Frontal cortex (tissue), 4 donors: ENCODE data around the gene SINHCAF. TPM values are rescaled to one million over a fixed set of nuclear protein-coding genes. Genes with fewer than 3 reads are reported as not detected.

Source experiments
- DNase-seq, 2 donors: peaks; one replicate each; pipeline ENCODE4 v3.0.0; 2012; ENCODE audit warnings: low spot score in 2 of 2
- FAIRE-seq: peaks from 2 replicates; lab custom pipeline; 2012; peaks lifted over from hg19 to GRCh38; lab: Jason Lieb, UNC
- total RNA-seq: library from RNA; depleted of rRNA; stranded (reverse); fragments of >200 nt; gene quantifications from one replicate; pipeline ENCODE4 v1.2.3, GENCODE V29; 2014
- donor health status: control.
- donor health status: control.
- donor health status: control.

SINHCAF gene
- total RNA-seq, 1 donor from 2014 or later, result 16.7 TPM

DNA sequence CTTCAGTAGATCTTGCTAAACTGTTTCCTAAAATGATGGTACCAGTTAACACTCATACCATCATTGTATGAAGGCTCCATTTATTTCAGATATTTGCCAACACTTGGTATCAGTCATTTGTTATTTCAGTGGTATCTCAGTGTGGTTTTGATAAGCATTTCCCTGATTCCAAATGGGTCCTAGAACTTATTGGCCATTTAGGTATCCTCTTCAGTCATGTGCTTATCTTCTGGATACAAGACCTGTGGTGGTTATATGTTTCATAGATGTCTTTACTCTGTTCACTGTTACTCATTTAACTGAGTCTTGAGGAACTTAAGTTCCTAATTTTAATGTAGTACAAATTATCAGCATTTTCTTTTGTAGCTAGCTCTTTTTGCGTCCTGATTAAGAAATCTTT, 13.5 kb downstream of the SINHCAF start:
- DNase-seq (no peak), FAIRE-seq (no peak)

DNA sequence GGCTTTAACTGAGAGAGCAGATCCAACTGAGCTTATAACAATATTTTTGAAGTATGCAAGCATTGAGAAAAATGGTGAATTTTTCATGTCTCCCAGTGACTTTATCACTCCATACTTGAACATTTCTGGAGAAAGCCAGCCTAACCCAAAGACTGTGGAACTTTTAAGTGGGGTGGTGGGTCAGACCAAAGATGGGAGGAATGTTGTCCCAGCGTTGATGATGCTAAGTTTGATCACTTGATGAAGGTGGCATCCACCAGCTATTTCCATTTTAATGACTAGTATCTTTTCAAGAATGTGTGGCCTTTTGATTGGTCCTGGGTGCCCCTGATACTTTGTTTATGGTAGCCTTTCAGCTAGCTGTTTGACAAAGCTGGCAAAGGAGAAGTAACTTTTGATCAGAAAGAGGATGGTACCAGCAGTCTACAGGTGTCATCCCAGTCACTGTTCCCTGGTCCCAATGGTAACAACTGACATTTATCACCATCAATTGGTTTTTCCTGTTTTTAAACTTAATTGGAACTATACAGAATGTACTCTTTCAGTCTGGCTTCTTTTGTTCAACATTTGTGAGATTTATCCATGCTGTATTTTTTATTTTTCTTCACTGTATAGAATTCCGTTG, 14.2 kb downstream of the SINHCAF start:
- no peak for DNase-seq
- no peak for FAIRE-seq

DNA sequence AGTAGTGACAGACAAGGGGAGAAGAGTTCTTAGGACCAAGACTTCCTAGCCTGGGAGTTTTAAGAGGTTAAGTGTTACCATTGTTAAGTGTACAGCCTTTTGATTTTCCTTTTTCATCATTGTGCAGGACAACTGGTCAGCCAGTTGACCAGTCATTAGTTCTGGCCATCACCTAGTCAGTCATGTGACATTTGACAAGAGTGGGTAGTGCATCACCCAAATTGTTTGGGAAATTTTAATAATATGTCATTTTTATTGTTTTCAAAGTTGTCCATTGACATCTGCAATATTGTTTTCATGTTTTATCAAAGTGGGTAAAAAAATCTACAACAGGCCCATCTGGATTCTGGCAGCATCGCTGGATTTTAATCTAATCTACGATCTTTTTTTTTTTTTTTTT, 15.5 kb downstream of the SINHCAF start:
- no peak for DNase-seq
- no peak for FAIRE-seq

DNA sequence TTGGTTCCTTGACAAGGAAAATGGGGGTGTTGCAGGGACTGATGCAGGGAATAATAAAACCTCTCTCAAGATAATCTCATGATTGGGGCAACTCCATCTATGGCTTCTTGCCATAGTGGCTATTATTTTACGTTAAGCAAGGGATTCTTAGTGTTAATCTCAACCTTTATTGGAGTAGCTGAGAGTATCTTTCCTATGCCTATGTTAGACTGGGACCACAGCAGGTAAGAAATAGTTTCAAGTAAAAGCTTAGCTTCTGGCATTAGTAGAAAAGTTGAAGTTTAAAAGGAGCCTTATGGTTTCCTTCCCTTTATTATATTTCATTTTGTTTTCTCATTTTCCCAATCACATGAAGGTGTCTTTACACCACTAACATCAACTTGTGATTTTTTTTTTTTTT, 16.7 kb downstream of the SINHCAF start:
- no peak for DNase-seq
- FAIRE-seq, result no peak

DNA sequence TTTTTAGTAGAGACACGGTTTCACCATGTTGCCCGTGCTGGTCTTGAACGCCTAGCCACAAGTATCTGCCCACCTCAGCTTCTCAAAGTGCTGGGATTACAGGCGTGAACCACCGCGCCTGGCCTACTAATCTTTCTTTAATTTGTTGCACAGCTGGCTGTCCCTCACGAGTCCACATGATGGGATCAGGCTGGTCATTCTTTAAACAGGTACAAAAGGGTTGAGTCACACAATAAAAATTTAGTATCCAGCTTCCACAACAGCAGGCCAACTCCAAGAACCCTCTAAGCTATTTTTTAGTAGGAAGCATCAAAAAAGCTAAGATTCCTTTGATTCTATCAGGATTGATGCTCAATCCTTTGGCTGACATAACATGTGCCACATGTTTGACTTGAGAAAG, 17.8 kb downstream of the SINHCAF start:
- DNase-seq (no peak), FAIRE-seq (no peak)

DNA sequence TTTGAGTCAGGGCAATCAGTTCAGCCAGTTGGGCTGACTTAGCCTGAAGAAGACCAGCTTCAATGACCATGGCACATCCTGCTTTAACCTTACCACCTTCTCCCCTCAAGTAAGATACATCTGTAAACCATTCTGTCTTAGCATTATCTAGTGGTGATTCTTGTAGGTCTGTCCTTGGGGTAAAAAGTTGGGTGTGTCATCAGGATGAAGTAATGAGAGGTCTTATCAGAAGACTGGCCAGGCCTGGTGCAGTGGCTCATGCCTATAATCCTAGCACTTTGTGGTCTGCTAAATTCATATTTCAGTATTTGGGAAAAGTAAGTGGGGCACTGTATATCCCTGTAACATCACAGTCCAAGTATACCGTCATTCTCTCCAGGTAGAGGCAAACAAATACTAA, 19.1 kb downstream of the SINHCAF start:
- no peak for FAIRE-seq

DNA sequence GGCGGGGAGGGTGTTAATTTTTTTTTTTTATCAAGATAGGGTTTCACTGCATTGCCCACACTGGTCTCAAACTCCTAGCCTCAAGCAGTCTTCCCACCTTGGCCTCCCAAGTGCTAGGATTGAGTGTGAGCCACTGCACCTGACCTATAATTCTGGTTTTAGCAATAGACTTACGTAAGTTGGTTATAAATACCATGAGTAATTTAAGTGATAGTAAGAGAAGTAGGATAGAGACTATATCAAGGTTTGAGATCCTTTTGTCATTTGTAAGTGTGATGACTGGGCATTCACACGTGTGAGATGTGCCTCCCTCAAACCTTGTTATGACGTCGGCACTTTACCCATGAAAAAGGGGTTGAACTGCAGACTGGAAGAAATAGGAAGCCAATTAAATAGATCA, 22.5 kb downstream of the SINHCAF start:
- no peak for FAIRE-seq
- no peak for DNase-seq

More for the DNA sequence above, 19.1 kb downstream of the SINHCAF start:
- DNase-seq, result no peak

DNA sequence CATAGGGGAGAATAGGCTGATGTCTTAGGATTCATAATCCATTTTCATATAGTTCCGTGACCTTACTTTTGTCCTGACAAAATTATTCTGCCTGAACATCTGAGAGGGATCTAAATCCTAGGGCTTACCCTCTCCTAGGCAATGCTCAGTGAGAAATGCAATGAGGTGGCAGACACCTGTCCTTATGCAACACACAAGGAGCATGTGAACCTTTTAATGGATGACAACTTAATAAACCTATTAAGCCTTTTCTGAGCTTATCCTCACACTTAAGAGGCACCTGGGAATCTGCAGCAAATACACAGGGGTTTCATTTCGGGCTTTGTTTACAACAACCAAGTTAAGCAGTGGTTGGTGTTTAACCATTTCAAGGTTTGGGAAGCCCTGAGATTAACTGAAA, 24.6 kb downstream of the SINHCAF start:
- no peak for FAIRE-seq

DNA sequence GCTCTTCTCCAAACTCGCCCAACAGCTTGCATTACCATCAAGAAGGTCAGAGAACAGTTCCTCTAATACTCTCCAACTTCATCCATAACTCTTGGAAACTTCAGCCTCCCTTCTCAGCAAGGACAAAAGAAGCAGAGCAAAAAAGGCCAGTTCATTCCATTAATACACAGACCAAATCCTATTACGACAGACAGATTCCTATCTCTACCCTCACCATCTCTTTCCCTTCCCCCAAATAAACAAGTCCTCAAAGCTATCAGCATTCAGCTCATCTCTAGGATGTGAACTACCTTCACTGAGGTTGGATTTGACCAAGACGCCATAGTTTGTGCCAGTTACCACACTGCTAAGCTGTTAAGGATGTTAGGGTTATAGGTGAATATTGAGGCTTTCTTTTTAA, 25.2 kb downstream of the SINHCAF start:
- DNase-seq (no peak), FAIRE-seq (no peak)

More for the DNA sequence above, 24.6 kb downstream of the SINHCAF start:
- DNase-seq, result no peak

DNA sequence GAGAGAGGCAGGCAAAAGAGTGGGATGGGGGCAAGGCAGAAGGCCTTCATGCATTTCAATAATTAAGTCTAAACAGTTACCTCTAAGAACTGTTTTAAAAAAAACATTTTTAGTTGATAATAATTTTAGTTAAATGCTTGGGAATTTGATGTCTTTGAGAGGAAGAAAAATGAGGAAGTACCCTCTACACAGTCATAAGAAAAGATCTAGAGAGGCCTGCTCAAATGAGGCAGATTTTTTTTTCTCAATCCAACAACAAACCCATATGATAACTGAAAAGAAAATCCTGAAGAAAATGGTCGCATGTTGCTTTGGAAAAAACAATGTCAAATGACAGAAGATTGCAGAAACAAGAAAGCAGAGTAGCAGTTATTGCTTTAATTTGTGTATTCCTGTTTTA, 25.6 kb downstream of the SINHCAF start:
- DNase-seq, result no peak
- FAIRE-seq, result no peak

DNA sequence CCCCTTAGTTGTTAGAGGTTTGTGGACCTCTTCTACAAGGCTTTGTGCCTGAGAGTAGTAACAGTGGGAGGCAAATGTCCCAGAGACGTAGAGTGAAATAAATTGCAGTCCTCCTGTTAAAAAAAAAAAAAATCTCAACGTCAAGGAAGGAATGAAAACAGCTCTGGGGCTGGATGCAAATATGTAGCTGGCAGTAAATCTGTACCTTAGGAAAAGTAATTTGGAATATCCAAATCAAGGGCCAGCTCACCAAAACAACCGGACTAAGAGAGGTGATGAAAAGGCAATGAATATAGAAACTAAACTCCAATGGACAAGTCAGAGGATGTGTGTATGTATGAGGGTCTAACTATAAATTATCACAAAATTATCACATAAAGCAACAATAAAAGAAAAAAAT, 27.0 kb downstream of the SINHCAF start:
- DNase-seq, result no peak
- no peak for FAIRE-seq

DNA sequence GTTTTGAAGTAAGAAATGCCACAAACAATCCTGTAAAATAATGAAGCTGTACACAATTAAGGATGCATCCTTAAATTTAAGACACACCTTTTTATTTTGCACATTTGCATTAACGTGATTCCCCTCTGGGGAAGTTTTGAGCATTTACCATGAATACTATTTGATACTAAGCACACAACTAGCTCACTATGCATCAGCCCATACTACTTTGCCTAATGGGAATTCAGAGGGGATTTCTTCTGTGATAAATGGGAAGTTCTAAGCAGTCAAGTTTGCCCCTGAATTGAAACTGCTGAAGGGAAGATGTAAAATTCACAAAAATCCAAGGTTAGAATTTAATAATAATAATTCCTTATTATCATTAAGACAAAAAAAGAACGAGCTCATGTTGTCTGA, 27.4 kb downstream of the SINHCAF start:
- FAIRE-seq (no peak), DNase-seq (no peak)

DNA sequence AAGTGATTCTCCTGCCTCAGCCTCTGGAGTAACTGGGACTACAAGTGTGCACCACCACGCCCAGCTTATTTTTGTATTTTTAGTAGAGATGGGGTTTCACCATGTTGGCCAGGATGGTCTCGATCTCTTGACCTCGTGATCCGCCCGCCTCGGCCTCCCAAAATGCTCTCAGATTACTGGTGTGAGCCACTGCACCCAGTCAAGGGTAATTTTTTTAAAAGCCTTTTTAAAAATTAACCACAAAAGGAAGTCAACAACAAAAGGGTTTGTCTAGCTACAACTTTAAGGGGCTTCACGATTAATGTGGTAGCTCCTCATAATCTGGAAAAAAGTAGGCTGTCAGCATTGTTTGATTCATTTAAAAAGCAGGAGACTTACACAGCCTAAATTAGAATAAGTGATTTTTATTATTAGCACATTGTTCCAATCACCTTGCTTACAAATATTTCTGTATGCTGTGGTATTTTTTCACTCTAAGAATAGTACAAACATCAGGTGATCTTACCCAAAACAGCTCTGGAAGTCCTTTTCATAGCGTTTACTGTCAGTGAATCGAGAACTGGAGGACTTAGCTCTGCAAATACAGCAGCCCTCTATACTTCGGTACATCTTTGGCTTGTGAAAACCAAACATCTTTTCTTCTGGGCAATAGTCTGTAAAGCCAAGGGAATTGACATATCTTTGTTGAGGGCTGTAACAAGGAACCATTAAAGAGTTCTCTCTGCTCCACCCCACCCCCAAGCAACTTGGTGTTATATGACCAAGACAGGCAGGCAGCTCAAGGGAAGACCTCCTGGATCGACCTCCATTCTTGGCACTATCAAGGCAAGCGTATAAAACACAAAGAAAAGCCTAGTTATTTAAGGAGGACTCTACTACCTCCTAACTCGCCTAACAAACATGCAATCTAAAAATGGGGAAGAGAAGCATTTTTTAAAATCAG, 28.1 kb downstream of the SINHCAF start:
- no peak for FAIRE-seq

DNA sequence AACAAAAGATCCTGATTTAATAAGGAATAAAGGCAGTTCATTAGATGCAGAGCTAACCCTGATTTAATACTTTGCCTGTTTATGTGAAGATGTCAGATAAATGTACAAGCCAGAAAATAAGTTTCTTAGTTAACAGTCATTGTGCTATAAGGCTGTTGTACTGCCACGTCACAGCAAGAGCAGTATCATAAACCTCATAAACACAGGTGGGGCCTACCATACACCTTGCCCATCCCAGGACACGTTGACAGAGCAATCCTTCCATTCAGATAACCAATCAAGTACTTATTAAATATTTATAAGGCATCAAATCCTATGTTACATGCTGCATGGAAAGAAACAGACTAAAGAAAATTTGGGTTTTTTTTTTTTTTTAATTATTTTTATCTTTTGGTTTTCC, 36.5 kb downstream of the SINHCAF start:
- no peak for FAIRE-seq
- no peak for DNase-seq

More for the DNA sequence above, 28.1 kb downstream of the SINHCAF start:
- no peak for DNase-seq

DNA sequence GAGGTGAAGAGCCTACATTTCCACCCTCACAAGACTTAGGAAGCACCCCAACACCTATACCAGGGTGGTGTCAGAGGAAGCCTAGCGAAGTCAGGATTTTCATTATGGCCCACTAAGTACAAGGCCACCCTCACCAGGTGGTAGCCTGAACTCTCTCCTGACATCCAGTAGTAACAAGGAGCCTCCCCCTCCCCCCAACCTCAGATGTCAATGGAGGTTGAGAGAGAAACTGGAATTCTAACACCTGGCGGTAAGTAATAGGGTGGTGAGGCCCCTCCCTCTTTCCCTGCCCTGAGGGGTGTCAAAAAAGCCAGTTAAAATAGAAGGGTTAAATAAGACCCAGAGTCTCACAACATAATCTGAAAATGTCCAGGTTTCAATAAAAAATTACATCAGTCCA, 37.6 kb downstream of the SINHCAF start:
- DNase-seq, result no peak
- no peak for FAIRE-seq

DNA sequence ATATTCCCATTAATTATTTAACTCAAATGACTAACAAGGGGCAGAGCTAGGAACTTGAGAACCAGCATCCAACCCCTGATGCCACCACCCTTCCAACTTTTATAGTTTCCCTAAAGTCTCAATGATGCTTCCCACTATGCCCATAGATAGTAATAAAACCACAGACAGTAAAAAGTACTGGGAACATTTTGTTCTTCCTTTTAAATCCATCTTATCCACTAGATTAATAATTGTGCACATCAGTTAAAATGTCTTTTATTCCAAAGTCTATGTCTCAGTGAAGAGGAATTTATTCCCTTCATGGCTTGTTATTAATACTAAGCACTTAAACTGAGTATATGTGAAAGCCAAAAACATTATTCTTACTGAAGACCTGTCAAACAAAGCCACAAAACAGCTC, 45.8 kb downstream of the SINHCAF start:
- no peak for FAIRE-seq

DNA sequence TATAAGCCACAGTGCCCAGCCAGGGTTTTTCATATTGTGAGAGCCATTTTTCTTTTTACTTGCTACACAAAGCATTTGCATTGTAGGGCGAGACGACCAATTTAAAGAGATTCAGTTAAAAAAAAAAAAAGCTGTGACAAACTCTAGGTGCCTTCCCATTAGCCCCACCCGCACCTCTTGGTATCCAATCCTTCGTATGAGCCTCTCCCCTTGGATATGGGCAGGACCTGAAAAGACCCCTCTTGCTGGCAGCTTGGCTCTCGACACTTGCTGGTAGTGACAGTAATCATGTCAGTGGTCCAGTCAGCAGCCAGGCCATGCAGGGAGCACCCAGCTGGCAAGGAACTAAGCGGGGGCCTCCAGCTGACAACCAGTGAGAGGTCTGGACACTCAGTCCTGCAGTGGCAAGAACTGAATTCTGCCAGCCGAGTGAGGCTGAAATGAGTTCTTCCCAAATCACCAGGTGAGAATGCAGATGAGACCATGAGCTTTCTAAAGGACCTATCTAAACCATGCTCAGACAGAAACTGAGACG, 46.5 kb downstream of the SINHCAF start:
- no peak for DNase-seq
- no peak for FAIRE-seq

More for the DNA sequence above, 45.8 kb downstream of the SINHCAF start:
- DNase-seq, result no peak

DNA sequence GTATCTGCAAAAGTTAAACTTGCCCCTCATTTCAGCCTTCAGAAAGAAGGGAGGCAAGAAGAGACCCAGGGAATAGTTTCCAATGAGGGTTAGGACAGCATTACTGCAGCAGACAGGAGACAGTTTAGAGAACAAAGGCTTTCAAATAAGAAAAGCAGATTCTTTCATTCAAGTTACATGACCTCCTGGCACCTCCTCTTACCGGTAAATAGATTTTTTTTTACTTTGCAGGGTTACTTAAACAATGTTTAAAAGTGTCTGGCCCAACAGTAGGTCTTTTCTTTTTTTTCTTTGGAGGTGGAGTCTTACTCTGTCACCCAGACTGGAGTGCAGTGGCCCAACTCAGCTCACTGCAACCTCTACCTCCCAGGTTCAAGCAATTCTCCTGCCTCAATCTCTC, 47.1 kb downstream of the SINHCAF start:
- DNase-seq (no peak), FAIRE-seq (no peak)

DNA sequence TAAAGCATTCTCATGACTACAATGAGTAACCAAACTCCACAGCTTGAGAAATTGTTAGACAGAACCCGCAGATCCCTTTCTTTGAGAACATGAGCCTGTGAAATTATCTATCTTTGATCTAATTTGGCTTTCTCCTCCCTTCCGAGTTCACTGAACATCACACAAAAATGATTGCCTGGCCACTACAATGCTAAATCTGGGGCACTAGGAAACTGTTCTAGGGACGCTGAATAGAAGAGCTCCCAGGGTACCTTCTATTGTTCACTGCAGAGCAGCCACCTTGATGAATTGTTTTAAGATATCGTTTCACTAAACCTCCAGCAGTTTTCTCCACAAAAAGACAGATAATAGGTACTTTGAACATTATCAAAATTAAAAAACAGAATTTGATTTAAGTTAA, 47.5 kb downstream of the SINHCAF start:
- no peak for FAIRE-seq

DNA sequence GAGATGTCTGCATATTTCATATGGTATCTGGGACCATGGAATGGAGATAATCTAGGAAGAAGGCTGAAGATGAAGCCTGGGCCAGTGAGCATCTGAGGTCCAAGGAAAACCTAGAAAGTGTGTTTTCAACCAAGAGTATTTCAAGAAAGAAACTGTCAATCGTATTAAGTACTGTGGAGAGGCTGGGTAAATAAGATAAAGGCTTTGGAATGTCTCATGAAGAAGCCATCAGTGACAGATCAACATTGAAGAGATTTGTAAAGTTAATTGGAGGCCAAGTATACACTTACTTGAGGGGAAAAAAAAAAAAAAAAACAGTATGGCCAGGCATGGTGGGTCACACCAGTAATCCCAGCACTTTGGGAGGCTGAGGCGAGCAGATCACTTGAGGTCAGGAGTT, 48.9 kb downstream of the SINHCAF start:
- FAIRE-seq, result no peak
- DNase-seq, result no peak

More for the DNA sequence above, 47.5 kb downstream of the SINHCAF start:
- no peak for DNase-seq

DNA sequence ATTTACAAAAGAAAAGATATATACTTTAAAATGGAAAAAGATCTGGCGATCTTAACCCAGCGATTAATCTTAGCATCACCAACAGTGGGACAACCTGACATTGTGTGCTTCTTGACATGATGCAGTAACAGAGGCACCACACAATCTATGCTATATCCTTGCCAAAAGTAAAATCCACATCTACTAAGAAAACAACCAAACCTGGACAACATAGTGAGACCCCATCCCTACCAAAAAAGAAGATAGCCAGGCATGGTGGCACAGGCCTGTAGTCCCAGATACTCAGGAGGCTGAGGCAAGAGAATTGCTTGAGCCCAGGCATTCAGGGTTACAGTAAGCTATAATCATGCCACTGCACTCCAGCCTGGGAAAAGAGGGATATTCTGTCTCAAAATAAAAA, 50.5 kb downstream of the SINHCAF start:
- no peak for DNase-seq
- no peak for FAIRE-seq
